HepG2 (cell line): Measurements from ENCODE around the gene ACOT8. TPM values are rescaled to one million over a fixed set of nuclear protein-coding genes. Genes with fewer than 3 reads are reported as not detected.
A peak's percentile ranks its signal among the peaks of the same experiment; 100 is the strongest.

Experiments used
- ASH2L ChIP-seq: fragments of 300-600, 200-600 bp; sonication (generic); IDR thresholded peaks from 2 replicates; pipeline ENCODE4 v1.7.0; 2017; ENCODE audit warnings: low read depth, mild to moderate bottlenecking, moderate library complexity, mixed read lengths, low read length; ENCODE audit not compliant: insufficient read length
- DMAP1 ChIP-seq: IDR thresholded peaks from 2 replicates; pipeline ENCODE4 v1.6.1; 2016
- GATAD1 ChIP-seq: IDR thresholded peaks from 2 replicates; pipeline ENCODE4 v1.6.1; 2016; ENCODE audit warnings: missing genetic modification reagents, missing compliant biosample characterization
- HINFP ChIP-seq: sonication (generic); formaldehyde crosslinking; IDR thresholded peaks from 2 replicates; pipeline ENCODE4 v1.4.0; 2020; ENCODE audit warnings: low read depth, mild to moderate bottlenecking, missing genetic modification reagents
- HNF4G ChIP-seq, 2 experiments: sonication (generic) in 1 of 2; formaldehyde crosslinking in 1 of 2; IDR thresholded peaks; 2 replicates each; pipeline versions ENCODE4 v1.4.0 to v1.6.1; 2011 to 2020; ENCODE audit warnings: borderline replicate concordance in 2 of 2, low read depth in 2 of 2, mild to moderate bottlenecking in 2 of 2, low read length in 1 of 2, missing genetic modification reagents in 1 of 2, moderate library complexity in 1 of 2
- HOXA9 ChIP-seq: sonication (generic); formaldehyde crosslinking; IDR thresholded peaks from 2 replicates; pipeline ENCODE4 v1.8.1; 2022; ENCODE audit warnings: missing genetic modification reagents, mild to moderate bottlenecking, moderate library complexity, borderline replicate concordance
- ISL2 ChIP-seq: sonication (generic); formaldehyde crosslinking; IDR thresholded peaks from 2 replicates; pipeline ENCODE4 v1.5.0; 2020; ENCODE audit warnings: missing genetic modification reagents
- MXD1 ChIP-seq: sonication (generic); formaldehyde crosslinking; IDR thresholded peaks from 2 replicates; pipeline ENCODE4 v1.4.0; 2020; ENCODE audit warnings: mild to moderate bottlenecking, missing genetic modification reagents
- PHF5A ChIP-seq: IDR thresholded peaks from one replicate; pipeline ENCODE4 v1.6.1; 2018; ENCODE audit warnings: low read depth, missing genetic modification reagents; ENCODE audit not compliant: unreplicated experiment
- PITX1 ChIP-seq: sonication (generic); formaldehyde crosslinking; IDR thresholded peaks from 2 replicates; pipeline ENCODE4 v1.5.1; 2020; ENCODE audit warnings: mild to moderate bottlenecking, missing genetic modification reagents
- RORA ChIP-seq: sonication (generic); formaldehyde crosslinking; IDR thresholded peaks from 2 replicates; pipeline ENCODE4 v1.5.0; 2020; ENCODE audit warnings: mild to moderate bottlenecking, missing genetic modification reagents, moderate library complexity
- TBL1XR1 ChIP-seq: fragments of 150-350 bp; IDR thresholded peaks from 2 replicates; pipeline ENCODE4 v1.6.1; 2014; ENCODE audit warnings: borderline replicate concordance, low read length; ENCODE audit not compliant: partially characterized antibody
- ZBTB21 ChIP-seq: sonication (generic); formaldehyde crosslinking; IDR thresholded peaks from 2 replicates; pipeline ENCODE4 v1.4.0; 2020; ENCODE audit warnings: missing genetic modification reagents
- ZBTB38 ChIP-seq: sonication (generic); formaldehyde crosslinking; IDR thresholded peaks from 2 replicates; pipeline ENCODE4 v1.5.1; 2020; ENCODE audit warnings: mild to moderate bottlenecking, missing genetic modification reagents
- ZFP1 ChIP-seq: IDR thresholded peaks from 2 replicates; pipeline ENCODE4 v1.6.1; 2016
- ZFP36L2 ChIP-seq: sonication (generic); formaldehyde crosslinking; IDR thresholded peaks from 2 replicates; pipeline ENCODE4 v1.4.0; 2020; ENCODE audit warnings: missing genetic modification reagents
- ZNF205 ChIP-seq: IDR thresholded peaks from 2 replicates; pipeline ENCODE4 v1.6.1; 2018; ENCODE audit warnings: missing biosample characterization, missing genetic modification reagents
- ZNF512 ChIP-seq: sonication (generic); formaldehyde crosslinking; IDR thresholded peaks from 2 replicates; pipeline ENCODE4 v1.4.0; 2020; ENCODE audit warnings: mild to moderate bottlenecking, missing genetic modification reagents
- ZNF549 ChIP-seq: sonication (generic); formaldehyde crosslinking; IDR thresholded peaks from 2 replicates; pipeline ENCODE4 v1.5.0; 2020; ENCODE audit warnings: missing genetic modification reagents
- ZNF569 ChIP-seq: sonication (generic); formaldehyde crosslinking; IDR thresholded peaks from 2 replicates; pipeline ENCODE4 v1.5.0; 2020; ENCODE audit warnings: mild to moderate bottlenecking, missing genetic modification reagents, moderate library complexity, borderline replicate concordance
- ZZZ3 ChIP-seq: sonication (generic); formaldehyde crosslinking; IDR thresholded peaks from 2 replicates; pipeline ENCODE4 v1.4.0; 2020; ENCODE audit warnings: missing genetic modification reagents, mild to moderate bottlenecking, borderline replicate concordance
- polyA plus RNA-seq, 8 experiments: library from polyadenylated mRNA; depleted of rRNA in 3 of 8; stranded (reverse) in 7 of 8; unstranded in 1 of 8; fragments of >200 nt; fragmentation: Illumina TruSeq in 4 of 8; extraction: Trizol in 4 of 8; gene quantifications; 2 replicates each; pipeline versions ENCODE4 v1.2.1 to v1.2.3, GENCODE V29; 2011 to 2016; ENCODE audit warnings: low read depth in 4 of 8, missing spikeins in 1 of 8, mixed read lengths in 1 of 8; ENCODE audit not compliant: insufficient read depth in 1 of 8
- total RNA-seq, 5 experiments: library from RNA; depleted of rRNA; stranded (reverse); fragments of >200 nt; fragmentation: Illumina TruSeq; extraction: Trizol; gene quantifications; 2 replicates each; pipeline ENCODE4 v1.2.3, GENCODE V29; 2016; ENCODE audit warnings: low read depth in 1 of 5
- TF ChIP-seq, protein P1 (sequence below): IDR thresholded peaks from 2 replicates; pipeline ENCODE4 v1.6.1; 2012; ENCODE audit warnings: low read depth, low read length, improper control_type of control experiment
- TF ChIP-seq, protein P2 (sequence below): sonication (generic); formaldehyde crosslinking; IDR thresholded peaks from 2 replicates; pipeline ENCODE4 v1.5.1; 2020; ENCODE audit warnings: mild to moderate bottlenecking, missing genetic modification reagents, moderate library complexity

The ACOT8 gene
- total and polyA plus RNA-seq, 2 of the 13 experiments (the other 11 are each of a cell fraction or from before 2014, with no cell fraction given): 31.4 to 45.5 TPM

- TF ChIP-seq, protein P1, sequence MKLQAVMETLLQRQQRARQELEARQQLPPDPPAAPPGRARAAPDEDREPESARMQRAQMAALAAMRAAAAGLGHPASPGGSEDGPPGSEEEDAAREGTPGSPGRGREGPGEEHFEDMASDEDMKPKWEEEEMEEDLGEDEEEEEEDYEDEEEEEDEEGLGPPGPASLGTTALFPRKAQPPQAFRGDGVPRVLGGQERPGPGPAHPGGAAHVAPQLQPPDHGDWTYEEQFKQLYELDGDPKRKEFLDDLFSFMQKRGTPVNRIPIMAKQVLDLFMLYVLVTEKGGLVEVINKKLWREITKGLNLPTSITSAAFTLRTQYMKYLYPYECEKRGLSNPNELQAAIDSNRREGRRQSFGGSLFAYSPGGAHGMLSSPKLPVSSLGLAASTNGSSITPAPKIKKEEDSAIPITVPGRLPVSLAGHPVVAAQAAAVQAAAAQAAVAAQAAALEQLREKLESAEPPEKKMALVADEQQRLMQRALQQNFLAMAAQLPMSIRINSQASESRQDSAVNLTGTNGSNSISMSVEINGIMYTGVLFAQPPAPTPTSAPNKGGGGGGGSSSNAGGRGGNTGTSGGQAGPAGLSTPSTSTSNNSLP: no peak
- no peak for TF ChIP-seq ZBTB21
- peak; percentile 72; the same call in 1 of the 2 replicates for TF ChIP-seq MXD1 (CRISPR knock-in tag)
- TF ChIP-seq PITX1 (CRISPR knock-in tag): no peak
- no peak for TF ChIP-seq HINFP (CRISPR knock-in tag)
- no peak; the same call in 1 of the 2 replicates for TF ChIP-seq ZFP36L2 (CRISPR knock-in tag)
- TF ChIP-seq, protein P2, sequence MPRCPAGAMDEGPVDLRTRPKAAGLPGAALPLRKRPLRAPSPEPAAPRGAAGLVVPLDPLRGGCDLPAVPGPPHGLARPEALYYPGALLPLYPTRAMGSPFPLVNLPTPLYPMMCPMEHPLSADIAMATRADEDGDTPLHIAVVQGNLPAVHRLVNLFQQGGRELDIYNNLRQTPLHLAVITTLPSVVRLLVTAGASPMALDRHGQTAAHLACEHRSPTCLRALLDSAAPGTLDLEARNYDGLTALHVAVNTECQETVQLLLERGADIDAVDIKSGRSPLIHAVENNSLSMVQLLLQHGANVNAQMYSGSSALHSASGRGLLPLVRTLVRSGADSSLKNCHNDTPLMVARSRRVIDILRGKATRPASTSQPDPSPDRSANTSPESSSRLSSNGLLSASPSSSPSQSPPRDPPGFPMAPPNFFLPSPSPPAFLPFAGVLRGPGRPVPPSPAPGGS (CRISPR knock-in tag): 0 out of 2 replicates have a peak, but pooled peaks have one; percentile 41
- 0 out of 2 replicates have a peak, but pooled peaks have one; percentile 22 for TF ChIP-seq ISL2 (CRISPR knock-in tag)
- no peak for TF ChIP-seq HNF4G (IDR thresholded peaks at IDR 0.05; ENCODE audit: borderline replicate concordance, low read depth, low read length)
- TF ChIP-seq HNF4G (CRISPR knock-in tag; IDR thresholded peaks at IDR 0.05; ENCODE audit: borderline replicate concordance, low read depth): peak; percentile 50; the same call in 1 of the 2 replicates
- peak; percentile 66 for TF ChIP-seq PHF5A (CRISPR knock-in tag)
- no peak for TF ChIP-seq ZNF549 (CRISPR knock-in tag)
- peak; percentile 96 for TF ChIP-seq HOXA9 (CRISPR knock-in tag)
- TF ChIP-seq ZFP1 (CRISPR knock-in tag): no peak
- peak; percentile 99 for TF ChIP-seq ZBTB38 (CRISPR knock-in tag)
- no peak for TF ChIP-seq ZNF512 (CRISPR knock-in tag)
- 0 out of 2 replicates have a peak, but pooled peaks have one; percentile 65 for TF ChIP-seq GATAD1 (CRISPR knock-in tag)
- TF ChIP-seq RORA (CRISPR knock-in tag): no peak
- no peak for TF ChIP-seq ZNF205 (CRISPR knock-in tag)
- TF ChIP-seq ZZZ3 (CRISPR knock-in tag): no peak
- TF ChIP-seq ZNF569 (CRISPR knock-in tag): no peak
- peak; percentile 82 for TF ChIP-seq DMAP1 (CRISPR knock-in tag)
- peak; percentile 7 for TF ChIP-seq ASH2L
- no peak for TF ChIP-seq TBL1XR1
Measured at GRCh38 chr20:45812157-45813005, 44.8 kb downstream of the ACOT8 start, which contains the start of gene UBE2C (continued).
